ENCODE measurements around the gene BCL2L2.

BCL2L2 gene

DNA sequence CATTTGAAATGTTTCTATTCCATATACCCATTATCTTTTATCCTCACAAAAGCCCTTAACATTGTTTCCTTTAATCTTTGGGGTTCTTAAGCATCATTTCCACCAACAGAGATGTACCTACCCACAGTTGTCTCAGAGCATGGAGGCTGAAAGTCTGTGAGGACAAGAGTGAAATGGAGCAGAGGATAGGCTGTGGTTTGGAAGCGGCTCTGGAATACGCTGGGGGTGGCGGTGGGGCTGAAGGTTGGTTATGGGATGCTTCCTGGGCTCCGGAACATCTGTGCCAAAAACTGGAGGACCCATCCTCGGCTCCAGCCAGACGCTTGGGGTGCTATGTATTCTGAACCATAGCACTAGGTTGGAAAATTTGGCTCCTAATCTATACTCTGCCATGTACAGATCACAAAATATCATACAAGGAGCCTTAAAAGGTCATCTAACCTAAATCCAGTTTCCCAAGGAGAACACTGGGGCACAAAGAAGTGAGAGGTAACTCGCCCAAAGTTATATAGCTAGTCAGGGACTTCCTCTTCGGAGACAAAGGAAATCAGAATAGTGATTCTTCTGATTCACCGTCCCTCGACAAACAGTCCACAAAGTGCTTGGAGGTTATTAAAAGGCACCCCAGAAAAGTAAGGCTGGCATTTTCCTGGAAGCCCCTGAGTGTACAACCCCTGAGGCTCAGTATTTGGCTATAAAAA lies 6.5 kb upstream of the BCL2L2 start:
- DNase-seq, result no peak

DNA sequence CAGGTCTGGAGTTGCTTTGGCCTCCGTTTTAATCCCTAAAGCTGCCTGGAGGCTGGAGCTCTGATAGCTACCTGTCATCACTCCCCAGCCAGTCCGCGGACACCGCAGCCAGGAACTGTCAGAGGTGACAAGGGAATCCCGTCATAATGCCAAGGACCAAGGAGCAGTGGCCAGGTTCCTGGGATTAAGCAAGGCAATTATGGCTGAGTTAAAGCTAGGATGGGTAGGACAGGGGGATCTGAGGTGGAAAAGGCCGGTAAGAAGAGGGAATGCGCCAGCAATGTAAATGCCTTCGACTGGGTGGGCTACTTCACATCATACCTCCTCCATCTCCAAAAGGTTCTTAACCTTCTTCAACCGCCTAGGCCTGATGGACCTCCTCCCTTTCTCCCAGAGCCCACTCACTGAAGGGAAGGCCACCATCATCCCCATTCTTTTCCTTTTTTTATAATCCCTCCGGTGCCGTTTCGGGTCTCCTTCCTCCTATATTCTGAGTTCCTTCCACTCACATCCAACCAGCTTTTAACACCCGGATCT lies 5.9 kb upstream of the BCL2L2 start:
- DNase-seq, result peak in 9 of 14 donors; percentile 35 to 76 (median 61)

- peak; percentile 87 to 100 (median 99) for DNase-seq
These were observed 5.2 kb upstream of the BCL2L2 start for GRCh38 chr14:23301288-23301968.

DNA sequence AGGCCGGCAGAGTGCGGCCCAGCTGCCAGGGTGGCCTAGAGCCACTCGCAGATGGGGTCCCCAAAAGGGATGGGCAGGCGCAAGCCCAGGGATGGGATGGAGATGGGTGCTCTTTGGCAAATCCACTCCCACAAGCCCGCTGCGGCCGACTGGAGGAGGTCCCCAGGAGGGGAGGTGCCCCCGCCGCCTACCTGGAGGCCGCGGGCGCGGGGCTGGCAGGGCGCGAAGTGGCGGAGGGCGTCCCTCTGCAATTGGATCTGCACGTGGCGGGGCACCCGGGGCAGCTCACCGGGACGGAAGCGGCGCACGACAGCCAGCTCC lies 4.7 kb upstream of the BCL2L2 start:
- DNase-seq, result peak in 1 of 14 donors; percentile 90

DNA sequence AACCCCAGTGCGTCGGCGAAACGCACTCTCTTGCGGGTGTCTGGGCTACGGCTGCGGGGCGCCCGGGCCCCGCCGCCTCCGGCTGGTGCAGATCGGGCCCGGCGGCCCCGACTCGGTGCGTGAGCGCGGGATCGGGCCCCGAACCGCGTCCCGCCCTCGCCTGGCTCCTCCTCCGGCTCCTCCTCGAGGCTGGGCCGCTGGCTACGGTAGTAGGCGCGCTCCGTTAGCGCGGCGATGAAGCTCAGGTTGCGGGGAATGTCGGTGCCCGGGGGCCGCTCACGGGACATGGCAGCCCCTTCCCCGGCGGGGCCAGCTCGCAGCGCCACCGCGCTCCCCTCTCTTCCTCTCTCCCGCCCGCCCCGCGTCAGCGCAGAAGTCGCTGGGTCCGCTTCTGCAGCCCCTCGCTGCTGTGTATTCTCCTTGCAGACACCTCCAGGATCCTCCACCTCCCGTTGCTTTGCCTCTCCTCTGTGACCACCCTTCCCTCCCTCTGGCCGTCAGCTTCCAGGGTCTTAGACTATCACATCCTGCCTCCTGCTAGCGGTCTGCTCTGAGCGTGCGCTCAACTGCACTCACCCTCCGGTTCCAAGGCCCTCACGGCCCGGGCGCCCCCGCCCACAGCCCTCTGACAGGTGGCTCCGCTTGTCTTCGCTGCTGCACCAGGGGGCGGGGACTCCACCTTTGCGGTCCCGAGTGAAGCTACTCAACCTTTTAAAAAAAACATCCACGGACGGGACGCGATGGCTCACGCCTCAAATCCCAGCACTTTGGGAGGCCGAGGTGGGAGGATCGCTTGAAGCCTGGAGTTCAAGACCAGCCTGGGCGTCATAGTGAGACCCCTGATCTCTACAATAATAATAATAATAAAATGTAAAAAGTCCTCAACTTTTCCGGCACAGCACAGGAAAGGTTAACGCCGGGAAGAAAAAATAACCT lies 4.1 kb upstream of the BCL2L2 start, which contains the start of gene PPP1R3E:
Gene PPP1R3E, minus strand, starts transcription at position 570 of the 936 bp plus-strand sequence. Its CDS starts 283 bp downstream, at position 287.
- peak in 10 of 14 donors; percentile 58 to 82 (median 70) for DNase-seq

GRCh38 chr14:23307146-23307530 lies 505 bp downstream of the BCL2L2 start:
- DNase-seq, result no peak

DNA sequence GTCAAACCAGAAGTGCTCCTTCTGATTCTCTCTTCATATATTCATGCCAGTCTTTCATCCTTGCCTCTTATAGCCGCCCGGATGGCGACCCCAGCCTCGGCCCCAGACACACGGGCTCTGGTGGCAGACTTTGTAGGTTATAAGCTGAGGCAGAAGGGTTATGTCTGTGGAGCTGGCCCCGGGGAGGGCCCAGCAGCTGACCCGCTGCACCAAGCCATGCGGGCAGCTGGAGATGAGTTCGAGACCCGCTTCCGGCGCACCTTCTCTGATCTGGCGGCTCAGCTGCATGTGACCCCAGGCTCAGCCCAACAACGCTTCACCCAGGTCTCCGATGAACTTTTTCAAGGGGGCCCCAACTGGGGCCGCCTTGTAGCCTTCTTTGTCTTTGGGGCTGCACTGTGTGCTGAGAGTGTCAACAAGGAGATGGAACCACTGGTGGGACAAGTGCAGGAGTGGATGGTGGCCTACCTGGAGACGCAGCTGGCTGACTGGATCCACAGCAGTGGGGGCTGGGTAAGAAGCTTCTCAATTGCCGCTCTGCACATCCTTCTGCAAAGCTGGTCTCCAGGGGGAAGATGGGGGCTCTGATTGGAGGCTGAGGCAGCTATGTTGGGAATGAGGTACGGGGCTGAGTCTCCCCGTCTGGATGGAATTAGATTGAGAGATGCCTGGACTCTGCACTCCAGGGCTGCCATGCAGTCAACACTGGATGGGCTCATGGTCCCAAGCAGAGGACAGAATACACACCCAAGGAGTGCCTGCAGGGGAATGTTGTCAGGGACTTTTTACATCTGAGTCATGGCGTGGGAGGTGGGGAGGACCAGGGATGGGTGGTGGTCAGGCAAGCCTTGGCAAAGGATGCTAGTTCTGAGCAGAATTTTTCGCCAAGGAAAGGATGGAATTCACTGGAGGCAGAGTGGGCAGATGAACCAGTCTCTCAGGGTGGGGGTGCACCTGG lies 1.3 kb downstream of the BCL2L2 start:
- no peak for DNase-seq

DNA sequence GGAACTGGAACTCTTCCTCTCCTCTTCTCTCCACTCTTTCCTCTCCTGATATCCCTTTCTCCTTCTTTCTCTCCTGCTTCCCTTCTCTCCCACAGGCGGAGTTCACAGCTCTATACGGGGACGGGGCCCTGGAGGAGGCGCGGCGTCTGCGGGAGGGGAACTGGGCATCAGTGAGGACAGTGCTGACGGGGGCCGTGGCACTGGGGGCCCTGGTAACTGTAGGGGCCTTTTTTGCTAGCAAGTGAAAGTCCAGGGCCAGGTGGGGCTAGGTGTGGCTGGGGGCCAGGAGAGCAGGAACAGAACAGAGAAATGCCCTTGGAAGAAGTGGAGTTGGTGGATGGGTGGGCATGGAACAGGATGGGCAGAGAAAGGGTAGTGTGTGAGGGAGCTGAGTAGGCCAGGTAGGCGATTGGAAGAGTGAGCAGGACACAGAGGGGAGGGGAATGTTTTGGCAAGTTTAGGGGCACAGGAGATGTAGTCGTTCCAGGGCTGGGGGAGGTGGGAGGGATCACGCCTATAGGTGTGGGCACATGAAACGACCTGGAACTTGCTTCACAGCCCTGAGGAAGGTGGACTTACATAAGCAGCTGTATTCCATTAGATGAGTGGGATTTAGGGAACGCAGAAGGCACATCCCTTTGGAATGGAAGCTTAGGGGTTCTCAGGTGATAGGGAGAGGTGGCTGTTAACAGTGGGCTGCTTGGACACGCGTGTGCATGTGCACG lies 2.2 kb downstream of the BCL2L2 start:
- no peak for DNase-seq

GRCh38 chr14:23310546-23310945 lies 3.9 kb downstream of the BCL2L2 start:
- DNase-seq, result no peak

GRCh38 chr14:23316300-23316699 lies 9.7 kb downstream of the BCL2L2 start:
- DNase-seq, result no peak

DNA sequence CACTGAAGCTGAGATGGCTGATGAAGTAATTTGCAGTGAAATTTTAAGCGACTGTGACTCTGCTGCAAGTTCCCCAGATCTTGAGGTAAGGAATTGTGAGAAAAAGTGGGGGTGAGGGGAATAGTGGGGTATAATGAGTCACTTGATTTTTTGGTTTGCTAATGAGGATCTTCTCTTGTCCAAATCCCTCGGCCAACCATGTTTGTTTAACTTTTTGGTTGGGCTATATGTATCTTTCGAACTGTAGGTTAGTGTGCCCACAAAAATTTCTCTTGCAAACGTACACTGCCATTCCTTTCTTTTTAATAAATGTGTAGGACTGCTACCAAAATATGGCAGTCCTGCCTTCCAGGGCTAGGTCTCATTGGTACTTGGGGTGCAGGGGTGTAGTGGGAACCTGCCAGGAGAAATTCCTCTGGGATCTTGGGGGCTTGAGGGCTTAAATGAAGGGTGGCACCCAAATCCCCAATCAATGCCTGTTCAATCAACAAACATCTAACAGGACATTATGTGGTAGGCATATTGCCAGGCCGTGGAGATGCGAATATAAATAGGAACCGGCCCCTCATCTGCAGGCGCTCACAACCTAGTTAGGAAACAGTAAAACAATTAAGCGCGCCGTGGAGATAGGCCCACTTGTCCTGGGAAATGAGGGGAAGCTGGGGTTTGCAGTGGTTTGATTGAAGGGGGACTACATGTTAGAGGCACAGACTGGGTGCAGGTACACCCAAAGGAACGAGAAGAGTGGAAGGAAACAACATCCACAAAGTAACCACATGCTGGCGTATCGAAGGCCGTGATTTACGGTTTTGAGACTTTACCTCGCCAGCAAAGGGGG lies 13.3 kb downstream of the BCL2L2 start:
- DNase-seq, result no peak

DNA sequence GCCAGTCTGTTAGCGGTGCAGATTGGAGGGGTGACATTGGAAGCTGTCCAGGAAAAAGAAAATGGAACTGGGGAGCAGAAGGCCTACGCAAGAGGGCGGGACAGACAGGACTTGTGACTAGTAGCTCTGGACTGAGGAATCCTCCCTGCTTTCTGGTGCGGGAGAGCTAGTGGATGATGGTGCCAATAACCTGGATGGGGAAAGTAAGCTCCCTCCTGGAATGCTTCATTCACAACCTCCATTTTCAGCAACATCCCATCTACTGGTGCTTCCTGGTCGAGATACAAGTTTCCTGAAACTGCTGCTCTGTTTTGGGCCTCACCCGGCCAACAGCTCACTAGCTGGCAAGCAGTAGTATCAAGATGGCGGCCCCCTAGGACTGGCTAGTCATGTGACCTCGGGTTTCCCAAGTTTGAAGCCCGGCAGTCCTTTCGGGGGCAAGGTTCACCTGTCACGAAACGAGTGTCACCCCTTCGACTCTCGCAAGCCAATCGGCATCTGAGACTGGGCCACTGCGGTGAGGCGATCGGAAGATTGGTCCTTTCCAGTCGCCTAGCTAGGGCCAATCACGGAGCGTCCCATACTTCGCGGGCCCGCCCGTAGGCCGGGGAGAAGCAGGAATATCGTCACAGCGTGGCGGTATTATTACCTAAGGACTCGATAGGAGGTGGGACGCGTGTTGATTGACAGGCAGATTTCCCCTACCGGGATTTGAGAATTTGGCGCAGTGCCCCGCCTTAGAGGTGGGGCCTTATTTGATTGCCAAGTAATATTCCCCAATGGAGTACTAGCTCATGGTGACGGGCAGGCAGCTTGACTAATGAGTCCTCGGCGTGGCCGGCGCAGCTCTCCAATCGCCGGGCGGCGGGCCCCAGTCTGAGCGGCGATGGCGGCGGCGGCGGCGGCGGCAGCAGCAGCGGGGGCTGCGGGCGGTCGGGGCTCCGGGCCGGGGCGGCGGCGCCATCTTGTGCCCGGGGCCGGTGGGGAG lies 14.2 kb downstream of the BCL2L2 start, which contains the start of gene PABPN1:
Gene PABPN1, plus strand, starts transcription at position 874 of the 988 bp plus-strand sequence. Its CDS starts 13 bp downstream, at position 887.
- DNase-seq, result peak; percentile 94 to 100 (median 99)

DNA sequence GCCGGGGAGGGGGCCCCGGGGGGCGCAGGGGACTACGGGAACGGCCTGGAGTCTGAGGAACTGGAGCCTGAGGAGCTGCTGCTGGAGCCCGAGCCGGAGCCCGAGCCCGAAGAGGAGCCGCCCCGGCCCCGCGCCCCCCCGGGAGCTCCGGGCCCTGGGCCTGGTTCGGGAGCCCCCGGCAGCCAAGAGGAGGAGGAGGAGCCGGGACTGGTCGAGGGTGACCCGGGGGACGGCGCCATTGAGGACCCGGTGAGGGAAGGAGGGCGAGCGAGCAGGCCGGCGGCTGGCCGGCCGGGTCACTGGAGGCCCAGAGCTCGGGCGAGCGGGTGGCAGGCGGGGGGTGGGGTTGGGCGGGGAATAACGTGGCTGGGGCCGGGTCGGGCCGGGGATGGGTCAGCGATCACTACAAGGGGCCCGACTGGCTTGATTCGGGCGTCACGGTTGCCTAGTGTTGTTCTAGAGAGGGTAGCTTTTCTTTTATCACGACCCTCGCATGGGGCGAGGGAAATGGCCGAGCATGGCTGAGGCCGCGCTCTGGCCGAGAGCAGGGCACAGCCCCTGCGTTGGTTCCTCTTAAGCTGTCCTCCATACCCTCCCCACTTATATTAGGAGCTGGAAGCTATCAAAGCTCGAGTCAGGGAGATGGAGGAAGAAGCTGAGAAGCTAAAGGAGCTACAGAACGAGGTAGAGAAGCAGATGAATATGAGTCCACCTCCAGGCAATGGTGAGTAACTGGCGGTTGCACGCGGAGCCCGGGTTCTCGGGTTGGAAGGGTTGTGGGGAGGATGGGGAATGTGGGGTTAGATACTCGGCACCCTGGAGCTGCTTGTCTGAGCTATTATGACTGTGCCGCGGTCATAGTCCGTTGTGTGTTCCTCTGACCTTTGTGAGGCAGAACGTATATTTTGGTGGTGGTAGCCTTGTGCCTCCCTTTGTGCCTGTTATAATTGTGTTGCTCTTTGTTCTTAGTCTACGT lies 15.2 kb downstream of the BCL2L2 start:
- peak in 8 of 14 donors; percentile 13 to 83 (median 63) for DNase-seq

GRCh38 chr14:23322568-23323517 lies 16.2 kb downstream of the BCL2L2 start:
- no peak for DNase-seq

- DNase-seq, result no peak
These were observed 17.3 kb downstream of the BCL2L2 start for GRCh38 chr14:23323838-23324454.
